NCI-H748 (cell line): Measurements from ENCODE around the gene TAT.
"Not testable (repeated sequence)": the region's sequence is repeated elsewhere in the genome, so short reads cannot be mapped to it uniquely, and the experiment has no call there.

Experiments used
- DNase-seq: peaks from one replicate; lab custom pipeline; 2025; ENCODE audit not compliant: unreplicated experiment; lab: John Stamatoyannopoulos, UW

The TAT gene

DNA sequence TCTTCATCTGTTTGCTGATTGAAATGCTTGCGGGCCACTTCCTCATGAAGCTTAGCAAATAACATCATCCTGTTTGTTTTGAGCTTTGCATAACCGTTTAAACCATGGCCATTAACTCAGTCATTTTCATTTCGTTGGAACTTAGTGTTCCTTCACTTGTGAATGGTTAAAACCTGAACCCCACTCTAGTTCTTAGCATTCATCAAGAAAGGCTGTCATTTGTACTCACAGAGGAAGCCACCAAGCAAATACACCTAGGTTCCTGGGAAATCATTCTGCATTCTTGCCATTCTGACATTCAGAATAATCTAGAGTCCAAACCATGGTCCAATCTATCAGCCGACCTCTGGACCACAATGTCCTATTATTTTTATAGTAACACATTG, 8.4 kb upstream of the TAT start:
- DNase-seq: no peak

- DNase-seq: no peak
These were observed 7.8 kb upstream of the TAT start for GRCh38 chr16:71584543-71585317.

- not testable (repeated sequence) for DNase-seq
These were observed 5.6 kb upstream of the TAT start for GRCh38 chr16:71582553-71582848.

DNA sequence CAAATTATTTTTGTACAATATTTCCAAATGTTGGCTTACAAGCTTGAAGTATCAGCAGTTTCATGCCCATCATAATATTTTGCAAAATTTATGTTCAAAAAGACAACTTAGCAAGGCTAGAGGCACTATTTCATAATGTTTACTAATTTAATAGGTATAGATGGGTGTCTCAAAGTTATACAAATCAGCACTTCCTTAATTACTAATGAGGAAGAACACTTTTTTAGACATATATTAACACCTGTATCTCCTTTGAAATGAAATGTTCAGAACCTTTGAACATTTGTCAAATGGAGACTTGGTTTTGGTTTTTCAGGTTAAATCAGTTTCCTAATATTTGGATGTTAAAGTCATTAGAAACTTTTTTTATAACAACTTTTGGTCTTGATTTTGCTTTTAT, 2.2 kb downstream of the TAT start:
- DNase-seq: no peak

- DNase-seq: no peak
These were observed 3.4 kb downstream of the TAT start for GRCh38 chr16:71573387-71574094.

DNA sequence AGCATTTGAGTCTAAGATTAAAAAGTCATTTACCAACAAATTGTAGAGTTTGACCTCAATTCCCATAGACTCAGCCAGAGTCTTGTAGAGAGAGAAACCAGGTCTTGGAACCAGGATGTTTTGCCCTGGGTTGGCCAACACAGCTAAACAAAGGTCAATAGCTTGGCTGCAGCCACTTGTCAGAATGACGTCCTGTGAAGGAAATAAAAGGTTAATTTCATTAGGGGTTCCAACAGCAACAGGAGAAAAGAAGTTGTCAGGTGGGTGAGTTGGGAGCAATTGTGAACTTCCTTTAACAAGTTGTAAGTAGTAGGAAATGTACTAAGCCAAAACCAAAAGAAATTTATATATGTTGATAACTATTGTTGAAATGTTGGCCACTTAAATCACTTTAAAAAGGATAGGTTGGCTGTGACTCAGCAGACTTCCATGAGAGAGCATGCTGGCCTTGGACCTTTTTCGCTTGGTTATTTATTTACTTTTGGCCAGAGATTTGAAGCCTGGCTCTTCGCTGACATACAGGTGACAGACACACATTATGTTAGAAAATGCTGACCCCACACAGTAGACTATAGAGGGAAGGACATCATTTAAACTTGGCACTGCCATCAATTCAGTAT, 4.3 kb downstream of the TAT start:
- DNase-seq: no peak

DNA sequence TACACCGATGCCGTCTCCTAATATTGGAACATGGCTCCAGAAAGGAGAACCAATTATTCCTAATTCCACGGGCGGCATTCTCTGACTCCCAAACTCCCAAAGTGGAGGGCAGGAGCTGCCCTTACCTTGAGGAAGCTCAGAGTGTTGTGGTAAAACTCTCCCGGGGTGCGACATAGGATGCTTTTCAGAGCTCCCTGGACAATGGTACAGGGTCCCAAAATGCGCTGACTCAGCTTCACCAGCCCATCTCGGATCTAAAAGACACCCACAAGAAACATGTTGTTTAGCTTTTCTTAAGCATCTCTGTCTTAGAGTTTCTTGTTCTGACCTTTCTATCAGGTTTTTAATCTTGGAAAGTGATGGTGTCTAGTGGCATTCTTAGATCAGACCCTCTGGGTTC, 6.7 kb downstream of the TAT start:
- no peak for DNase-seq

- no peak for DNase-seq
These were observed 7.3 kb downstream of the TAT start for GRCh38 chr16:71569621-71570020.

DNA sequence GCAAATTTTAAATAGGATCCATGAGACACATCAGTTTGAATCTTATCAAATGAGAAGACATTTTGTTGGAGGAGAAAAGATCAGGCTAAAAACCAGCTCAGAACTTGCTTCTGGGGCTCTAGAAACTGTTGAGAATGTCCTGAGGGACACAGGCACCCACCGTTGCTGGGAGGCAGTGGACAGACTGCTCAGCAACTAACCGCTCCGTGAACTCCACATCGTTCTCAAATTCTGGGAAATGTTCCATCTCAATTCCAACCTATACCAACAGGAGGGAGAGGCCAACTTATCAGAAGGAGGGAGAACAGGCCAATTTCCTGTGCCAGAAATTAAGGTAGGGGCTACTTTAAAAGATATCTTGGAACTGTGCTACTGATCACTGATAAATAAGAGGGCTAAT, 8.3 kb downstream of the TAT start:
- DNase-seq: no peak

DNA sequence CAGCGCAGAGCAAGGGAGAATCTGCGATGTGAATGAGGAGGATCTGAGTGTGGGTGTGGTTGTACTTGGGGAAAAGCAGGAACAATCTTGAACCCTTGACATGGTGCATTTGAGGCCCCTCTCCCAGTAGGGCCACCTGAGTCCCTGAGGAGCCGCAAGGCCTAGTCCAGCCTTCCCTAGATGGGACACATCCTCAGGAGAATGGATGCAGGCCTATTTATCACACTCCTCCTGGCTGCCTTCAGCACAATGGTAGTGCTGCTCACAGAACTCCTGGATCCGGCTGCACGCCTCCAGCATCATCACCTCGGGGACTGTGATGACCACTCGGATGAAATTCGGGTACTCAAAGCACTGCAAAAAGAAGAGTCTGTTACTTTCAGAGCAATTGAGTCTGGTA, 9.0 kb downstream of the TAT start:
- DNase-seq: no peak

DNA sequence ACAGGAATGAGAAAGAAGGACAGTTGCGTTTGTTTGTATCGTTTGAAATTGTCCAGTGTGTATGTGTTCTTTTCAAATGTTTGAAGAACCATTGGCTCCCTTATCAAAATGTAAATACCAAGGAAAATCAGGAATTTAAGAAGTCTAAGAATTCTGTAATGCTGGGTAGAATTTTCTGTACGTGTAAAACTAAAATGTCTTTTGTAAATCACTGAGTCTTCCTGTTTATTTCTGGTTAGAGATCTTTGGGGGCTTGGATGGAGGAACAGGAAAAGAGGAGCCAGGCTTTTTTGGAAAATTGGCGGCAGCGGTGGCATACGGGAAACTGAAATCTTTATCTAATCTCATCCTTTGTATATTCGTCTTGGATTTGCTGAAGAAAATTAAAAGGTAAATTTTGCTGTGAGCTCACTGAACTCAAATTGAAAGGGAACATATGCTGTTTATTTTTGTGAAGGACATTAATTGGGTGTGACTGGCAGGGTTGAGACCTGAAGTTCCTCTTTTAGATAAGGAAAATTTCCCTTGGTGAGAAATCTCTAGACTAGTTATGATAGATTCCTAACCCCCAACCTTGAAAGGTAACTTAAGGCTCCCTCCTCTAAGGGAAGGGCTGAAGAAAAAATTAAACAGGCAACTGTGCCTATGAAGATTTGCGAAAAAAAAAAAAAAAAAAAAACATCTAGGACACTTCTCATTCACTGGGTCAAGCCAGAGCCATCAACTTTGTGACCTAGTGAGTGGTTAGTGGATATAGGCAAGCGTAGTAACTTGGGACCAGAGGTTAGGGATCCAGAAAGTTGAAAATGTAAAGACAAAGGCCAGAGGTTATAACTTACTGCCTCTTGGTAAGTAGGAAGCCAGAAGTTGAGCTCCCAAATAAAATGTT, 10.8 kb downstream of the TAT start:
- no peak for DNase-seq

DNA sequence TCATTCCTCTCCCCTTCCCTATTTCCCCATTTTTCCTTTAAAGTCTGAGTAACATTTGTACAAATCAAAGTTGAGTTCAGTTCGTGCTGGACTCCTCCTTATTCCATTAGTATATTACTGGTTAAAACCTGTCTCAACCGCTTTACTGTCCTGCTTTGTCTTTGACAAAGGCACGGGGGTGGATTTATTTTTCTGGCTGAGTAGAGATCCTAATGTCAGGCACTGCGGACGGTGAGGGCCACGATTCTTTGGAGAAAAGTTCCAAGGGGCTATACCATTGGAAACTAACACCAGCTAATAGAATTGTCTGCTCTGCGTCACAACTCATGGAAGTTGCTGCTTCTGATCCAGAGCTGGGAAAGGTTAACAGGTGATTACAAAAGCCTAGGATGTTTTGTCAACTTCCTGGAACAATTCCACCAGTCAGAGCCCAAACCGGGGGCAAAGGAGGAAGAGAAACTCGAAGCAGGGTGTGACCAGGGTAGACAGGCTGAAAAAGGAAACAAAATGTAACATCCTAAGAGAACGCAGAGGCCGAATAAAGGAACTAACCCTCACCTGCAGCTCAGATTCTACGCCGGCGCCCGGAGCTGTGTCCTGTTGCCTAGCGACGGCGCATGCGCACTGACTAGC, 12.4 kb downstream of the TAT start:
- no peak for DNase-seq

- no peak for DNase-seq
These were observed 14.3 kb downstream of the TAT start for GRCh38 chr16:71562552-71562951.

GRCh38 chr16:71561886-71562285, 15.0 kb downstream of the TAT start:
- not testable (repeated sequence) for DNase-seq

- DNase-seq: no peak
These were observed 17.0 kb downstream of the TAT start for GRCh38 chr16:71559855-71560254.

GRCh38 chr16:71557954-71558582, 18.8 kb downstream of the TAT start:
- no peak for DNase-seq

DNA sequence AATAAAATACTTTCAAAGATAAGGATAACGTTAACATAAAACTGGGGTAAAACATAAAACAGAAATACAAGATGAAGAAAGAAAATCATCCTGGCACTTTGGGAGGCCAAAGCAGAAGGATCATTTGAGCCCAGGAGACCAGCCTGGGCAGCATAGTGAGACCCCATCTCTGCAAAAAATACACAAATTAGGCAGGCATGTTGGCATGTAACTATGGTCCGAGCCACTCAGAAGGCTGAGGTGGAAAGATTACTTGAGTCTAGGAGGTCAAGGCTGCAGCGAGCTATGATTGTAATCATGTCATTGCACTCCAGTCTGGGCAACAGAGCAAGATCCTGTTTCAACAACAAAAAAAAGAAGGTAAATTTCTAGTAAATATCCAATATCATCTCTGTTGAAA, 19.6 kb downstream of the TAT start:
- no peak for DNase-seq

- no peak for DNase-seq
These were observed 21.5 kb downstream of the TAT start for GRCh38 chr16:71555230-71555891.

DNA sequence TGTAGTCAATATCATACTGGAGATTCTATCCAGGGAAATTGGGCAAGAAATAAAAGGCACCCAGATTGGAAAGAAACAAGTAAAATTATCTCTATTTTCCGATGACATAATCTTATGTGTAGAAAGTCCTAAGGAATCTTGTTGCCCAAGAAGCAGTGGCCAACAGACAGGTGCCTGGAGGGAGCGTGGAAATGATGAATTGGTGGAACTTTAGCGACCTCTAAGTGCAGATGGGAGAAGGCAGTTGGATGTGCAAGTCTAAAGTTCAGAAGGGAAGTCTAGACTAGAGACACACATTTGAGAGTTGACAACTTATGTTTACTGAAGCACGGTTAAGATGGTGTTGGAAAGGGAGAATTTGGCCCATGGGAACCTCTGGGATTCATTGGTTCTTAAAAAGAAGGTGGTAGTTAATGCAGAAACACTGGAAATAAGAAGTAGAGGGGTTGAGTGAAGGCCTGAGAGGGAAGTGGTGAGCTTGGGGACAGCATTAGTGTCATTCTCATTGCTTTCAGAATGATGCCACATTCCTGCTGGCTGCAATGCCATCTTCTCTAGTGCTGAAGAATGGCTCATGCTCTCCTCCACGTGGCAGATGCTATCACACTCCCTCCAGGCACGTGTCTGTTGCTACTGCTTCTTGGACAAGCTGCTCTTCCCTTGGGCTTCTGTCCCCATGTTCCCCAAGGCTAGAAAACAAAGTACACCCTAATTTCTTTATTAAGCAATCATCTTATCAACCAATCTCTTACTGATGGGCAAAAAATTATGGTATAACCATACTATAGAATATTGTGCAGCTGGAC, 24.0 kb downstream of the TAT start:
- no peak for DNase-seq
